Stimulated activated CD4-positive, alpha-beta T cell treated with anti-CD3 and anti-CD28 coated beads, Interleukin-12 subunit alpha, Interleukin-12 subunit beta, amount 100 ng/mL, for 4 hours (primary cell): ENCODE measurements around the gene ASXL3.

Experiments used
- DNase-seq: peaks from one replicate; pipeline ENCODE4 v3.0.0-alpha.2; 2020

ASXL3 gene

DNA sequence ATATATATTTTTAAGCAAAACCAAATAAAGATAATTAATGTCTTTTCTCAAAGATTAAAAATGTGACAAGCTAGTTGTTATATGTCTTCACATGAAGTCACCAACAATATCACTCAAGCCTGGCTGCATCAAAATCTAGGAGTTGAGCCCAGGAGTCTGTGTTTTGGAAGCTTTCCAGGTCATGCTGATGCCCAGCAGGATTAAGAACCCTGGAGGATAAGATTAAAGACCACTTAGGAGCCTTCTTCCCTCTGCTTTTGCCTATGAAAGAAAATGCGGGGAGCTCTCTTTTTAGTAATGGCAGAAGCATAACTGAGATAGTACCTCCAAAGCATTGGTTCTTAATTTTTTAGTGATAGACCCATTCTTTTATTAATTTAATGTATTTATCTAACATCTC is 157.4 kb downstream of the ASXL3 start:
- no peak for DNase-seq

DNA sequence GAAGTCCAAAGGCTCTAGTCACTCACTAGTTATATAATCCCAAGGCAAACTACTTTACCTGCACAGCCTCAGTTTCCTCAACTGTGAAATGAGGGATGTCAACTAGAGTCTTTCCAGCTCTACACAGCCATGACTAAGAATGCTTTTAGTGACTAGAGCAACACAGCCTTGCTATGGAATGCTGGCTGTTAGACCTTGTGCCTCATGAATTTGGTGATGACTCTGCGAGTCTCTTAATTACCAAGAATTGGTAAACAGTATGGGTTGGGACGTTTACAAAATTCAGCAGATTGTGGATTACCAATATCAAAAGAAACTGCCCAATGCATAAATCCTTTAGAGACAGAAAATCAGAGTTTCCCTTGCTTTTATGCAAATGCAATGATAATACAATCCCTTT is 163.7 kb downstream of the ASXL3 start:
- no peak for DNase-seq

DNA sequence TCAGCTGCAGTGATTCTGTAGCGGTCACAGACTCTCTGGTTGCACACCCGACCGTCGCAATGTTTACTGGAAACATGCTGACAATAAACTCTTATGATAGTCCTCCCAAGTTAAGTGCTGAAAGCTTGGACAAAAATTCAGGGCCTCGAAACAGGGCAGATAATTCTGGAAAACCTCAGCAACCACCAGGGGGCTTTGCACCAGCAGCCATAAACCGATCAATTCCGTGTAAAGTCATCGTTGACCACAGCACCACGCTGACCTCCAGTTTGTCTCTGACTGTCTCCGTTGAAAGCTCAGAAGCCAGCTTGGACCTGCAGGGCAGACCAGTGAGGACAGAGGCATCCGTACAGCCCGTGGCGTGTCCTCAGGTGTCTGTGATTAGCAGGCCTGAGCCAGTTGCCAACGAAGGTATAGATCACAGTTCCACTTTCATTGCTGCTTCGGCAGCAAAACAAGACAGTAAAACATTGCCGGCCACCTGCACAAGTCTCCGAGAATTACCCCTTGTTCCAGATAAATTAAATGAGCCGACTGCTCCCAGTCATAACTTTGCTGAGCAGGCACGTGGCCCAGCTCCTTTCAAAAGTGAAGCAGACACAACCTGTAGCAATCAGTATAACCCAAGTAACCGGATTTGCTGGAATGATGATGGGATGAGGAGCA is 166.1 kb downstream of the ASXL3 start:
- no peak for DNase-seq

DNA sequence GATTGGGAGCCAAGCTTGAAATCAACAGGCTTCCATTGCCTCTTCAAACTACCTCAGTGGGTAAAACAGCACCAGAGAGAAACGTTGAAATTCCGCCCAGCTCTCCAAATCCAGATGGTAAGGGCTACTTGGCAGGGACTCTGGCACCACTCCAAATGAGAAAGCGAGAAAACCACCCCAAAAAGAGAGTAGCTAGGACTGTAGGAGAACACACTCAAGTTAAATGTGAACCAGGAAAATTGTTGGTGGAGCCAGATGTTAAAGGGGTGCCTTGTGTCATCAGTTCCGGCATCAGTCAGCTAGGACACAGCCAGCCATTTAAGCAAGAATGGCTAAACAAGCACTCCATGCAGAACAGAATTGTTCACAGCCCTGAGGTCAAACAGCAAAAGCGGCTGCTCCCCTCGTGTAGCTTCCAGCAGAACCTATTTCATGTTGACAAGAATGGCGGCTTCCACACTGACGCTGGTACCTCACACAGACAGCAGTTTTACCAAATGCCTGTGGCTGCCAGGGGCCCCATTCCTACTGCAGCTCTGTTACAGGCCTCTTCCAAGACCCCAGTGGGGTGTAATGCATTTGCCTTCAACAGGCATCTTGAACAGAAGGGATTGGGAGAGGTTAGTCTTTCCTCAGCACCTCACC is 167.3 kb downstream of the ASXL3 start:
- DNase-seq = no peak

DNA sequence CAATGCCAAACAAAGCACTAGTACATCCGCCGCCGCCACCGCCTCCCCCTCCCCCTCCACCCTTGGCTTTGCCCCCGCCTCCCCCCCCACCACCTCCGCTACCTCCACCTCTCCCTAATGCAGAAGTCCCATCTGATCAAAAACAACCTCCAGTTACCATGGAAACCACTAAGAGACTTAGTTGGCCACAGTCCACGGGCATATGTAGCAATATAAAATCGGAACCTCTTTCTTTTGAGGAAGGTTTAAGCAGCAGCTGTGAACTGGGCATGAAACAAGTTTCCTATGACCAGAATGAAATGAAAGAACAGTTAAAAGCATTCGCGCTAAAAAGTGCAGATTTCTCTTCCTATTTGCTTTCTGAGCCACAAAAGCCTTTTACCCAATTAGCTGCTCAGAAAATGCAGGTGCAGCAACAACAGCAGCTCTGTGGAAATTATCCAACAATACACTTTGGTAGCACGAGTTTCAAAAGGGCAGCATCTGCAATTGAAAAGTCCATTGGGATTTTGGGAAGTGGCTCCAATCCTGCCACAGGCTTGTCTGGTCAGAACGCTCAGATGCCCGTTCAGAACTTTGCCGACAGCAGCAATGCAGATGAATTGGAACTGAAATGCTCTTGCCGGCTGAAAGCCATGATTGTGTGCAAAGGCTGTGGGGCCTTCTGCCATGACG is 168.0 kb downstream of the ASXL3 start:
- DNase-seq = no peak

DNA sequence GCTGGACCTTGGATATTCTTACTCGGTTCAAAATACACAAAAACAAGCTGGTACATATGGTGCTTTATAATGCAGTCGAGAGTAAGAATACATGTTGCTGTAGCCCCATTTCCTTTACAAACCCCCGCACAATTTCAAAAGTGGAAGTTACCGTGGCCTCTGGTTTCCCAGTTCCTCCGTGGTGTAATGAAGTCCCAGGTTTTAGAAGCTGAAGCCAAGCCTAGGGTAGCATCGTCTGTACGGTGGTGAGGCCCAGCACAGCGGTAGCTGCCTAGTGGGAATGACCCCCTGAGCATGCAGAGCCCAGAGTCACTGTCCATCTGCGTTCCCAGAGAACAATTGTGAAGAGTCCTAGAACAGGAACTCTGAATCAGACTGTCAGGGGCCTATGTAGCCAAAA is 171.8 kb downstream of the ASXL3 start:
- DNase-seq = no peak

DNA sequence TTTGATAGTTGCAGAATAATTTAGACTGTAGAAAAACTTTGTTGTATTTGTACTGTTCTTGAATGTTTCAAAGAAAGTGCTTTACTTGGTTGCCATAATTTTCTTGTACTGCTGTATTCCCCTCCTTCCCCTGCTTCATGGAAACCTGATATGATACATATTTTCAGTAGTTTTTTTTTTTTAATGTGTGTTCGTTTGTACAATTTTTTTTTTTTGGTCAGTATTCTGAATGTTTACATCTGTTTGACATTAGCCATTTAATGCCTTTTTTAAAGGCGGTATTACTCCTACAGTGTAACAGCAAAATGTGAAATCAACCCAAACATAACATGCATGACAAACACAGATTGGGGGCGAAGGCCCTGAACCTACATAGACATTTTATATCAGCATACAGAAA is 172.3 kb downstream of the ASXL3 start:
- DNase-seq = no peak

DNA sequence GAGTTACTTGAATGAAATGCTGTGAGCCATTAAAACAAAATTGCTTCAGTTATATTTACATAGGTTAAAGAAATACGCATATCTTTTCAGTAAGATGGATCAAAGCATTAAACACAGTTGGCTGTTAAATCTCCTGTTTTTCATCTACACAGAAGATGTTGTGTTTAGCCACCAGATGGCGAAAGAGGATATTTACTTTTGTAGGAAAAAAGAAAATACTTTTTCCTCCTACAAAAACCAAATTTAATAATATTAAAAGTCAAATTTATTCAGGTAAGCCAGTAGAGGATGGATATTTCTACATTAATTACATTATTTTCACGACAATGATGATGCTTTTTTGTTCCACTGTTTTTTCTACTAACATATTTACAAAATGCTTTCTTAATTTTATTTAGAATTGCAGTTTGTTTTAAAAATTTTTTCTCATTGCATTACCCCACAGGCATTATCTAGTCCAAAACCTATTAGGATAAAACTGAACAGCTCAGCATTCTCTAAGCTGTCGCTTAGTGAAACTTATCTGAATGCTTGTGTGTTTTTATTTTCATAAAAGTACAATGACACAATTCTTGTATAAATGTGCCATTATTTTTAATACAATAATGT is 173.7 kb downstream of the ASXL3 start:
- DNase-seq = no peak

DNA sequence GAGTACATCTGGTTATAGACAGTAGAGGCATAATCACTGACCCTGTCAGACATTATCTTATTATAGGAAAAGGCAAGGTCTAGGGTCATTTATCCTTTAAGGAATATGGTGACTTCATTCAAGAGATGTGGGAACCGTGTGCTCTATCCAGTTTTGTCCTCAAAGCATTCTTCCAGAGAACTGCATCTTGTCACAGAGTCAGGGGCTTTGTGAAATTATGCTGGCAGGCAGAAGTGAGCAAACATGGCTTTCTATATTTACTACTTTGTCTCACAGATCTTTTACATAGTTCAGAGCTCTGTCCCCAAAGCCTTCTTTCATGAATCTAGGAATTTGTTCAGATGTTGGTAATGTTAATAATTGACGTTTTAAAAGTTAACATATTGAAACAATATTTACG is 177.4 kb downstream of the ASXL3 start:
- no peak for DNase-seq

DNA sequence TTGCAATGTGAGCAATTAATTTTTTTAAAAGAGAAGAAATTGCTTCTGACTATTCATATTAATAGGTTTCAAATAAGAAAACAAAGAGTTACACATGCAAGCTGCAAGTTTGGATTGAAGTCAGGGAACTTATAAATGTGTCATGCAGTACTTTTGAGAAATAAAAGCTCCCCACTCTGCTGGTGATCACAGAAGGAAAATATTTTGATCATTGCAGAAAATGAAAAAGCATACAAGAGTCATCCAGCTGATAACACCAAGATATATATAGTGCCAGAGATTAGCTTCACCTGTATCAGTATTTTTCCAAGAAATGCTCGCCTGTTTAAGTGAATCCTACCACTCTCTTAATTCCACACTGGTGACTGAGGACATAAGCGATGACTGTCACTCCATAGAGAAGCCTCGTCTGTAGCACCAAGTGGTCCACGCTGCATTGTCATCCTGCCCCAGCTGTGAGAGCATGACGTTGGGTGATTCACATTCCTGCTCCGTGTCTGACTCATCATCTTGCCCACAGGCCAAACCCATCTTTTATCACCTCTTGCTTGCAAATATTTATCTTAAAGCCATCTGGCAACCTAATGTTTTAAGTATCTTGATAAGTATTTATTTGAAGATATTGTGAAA is 178.0 kb downstream of the ASXL3 start:
- no peak for DNase-seq

DNA sequence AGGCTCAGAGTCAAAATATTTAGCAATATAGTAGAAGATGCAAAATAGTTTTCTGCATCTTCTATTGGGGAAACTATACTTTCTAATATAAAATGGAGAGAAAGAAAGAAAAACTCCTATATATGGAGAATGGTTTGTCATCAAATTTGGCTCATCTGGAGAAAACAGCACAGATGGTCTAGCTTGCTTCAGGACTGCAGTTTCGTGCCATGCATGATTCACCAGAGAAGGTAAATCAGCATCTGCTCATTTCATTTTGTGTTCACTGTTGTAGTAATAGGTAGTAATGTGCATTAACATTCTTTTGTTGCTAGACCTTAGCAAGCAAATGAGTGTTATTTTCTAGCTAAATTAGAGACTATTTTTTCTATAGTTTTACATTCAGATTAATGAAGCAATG is 179.0 kb downstream of the ASXL3 start:
- DNase-seq = no peak

DNA sequence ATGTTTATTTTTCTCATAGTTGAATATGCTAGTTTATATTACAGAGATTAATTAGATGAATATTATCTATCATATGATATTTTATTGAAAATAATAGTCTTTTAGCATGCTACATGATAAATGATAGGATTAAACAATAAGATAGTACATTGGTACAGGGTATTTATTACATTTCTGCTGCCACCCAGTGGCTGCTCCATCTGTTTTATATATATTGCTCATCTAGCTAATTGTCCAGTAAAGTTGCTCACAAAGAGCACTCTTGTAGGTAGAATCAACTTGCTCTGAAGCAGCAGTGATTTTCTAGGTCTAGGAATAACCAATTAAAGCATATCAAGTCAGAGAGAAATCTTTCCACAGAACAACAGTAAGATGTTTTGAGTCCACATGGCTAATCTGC is 183.3 kb downstream of the ASXL3 start:
- DNase-seq = no peak

DNA sequence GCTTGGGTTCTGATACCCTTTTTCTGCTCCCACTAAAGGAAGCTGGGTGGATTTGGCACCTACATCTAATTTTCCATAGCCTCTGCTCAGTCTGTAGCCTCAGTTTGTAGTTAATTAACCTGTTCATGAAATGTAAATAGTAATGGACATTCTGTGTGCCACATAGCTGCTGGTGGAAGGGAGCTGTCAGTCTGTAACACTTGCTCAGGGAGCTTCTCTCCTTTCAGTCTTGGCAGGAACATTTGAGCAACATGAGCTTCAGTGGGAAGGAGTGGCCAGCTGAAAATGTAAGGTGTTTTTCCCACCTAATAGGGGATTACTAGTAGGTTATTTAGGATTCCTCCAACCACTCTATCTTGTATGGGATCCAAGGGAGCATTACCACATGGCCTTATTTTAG is 203.4 kb downstream of the ASXL3 start:
- DNase-seq = no peak
